Smooth muscle cell (in vitro differentiated cells): ENCODE data around the gene GYG1. TPM values are rescaled to one million over a fixed set of nuclear protein-coding genes. Genes with fewer than 3 reads are reported as not detected.

ENCODE experiments used
- DNase-seq: peaks from one replicate; lab custom pipeline; 2025; ENCODE audit not compliant: unreplicated experiment; lab: John Stamatoyannopoulos, UW
- H2AFZ ChIP-seq: fragments of 200-600 bp; sonication (generic); 2 replicates; pipeline ENCODE4 v1.6.0; 2016; ENCODE audit warnings: antibody characterized with exemption, low read depth, mild to moderate bottlenecking
- H3F3A ChIP-seq: fragments of 200-600 bp; sonication (generic); 2 replicates; pipeline ENCODE4 v1.6.0; 2017; ENCODE audit warnings: antibody characterized with exemption, low read depth
- H3K27ac ChIP-seq: fragments of 200-600 bp; sonication (generic); 2 replicates; pipeline ENCODE4 v1.5.1; 2016; ENCODE audit warnings: low read depth, mild to moderate bottlenecking
- H3K27me3 ChIP-seq: fragments of 200-600 bp; sonication (generic); 2 replicates; pipeline ENCODE4 v1.6.1; 2016; ENCODE audit warnings: low read depth, mild to moderate bottlenecking
- H3K36me3 ChIP-seq: fragments of 200-600 bp; sonication (generic); 2 replicates; pipeline ENCODE4 v1.5.1; 2016; ENCODE audit warnings: low read depth
- H3K4me1 ChIP-seq: fragments of 200-600 bp; sonication (generic); 2 replicates; pipeline ENCODE4 v1.5.1; 2016; ENCODE audit warnings: low read depth
- H3K4me2 ChIP-seq: fragments of 200-600 bp; sonication (generic); 2 replicates; pipeline ENCODE4 v1.6.0; 2016; ENCODE audit warnings: mild to moderate bottlenecking
- H3K4me3 ChIP-seq: fragments of 200-600 bp; sonication (generic); 2 replicates; pipeline ENCODE4 v1.5.1; 2016; ENCODE audit warnings: mild to moderate bottlenecking
- H3K79me2 ChIP-seq: fragments of 200-600 bp; sonication (generic); 2 replicates; pipeline ENCODE4 v1.6.0; 2016; ENCODE audit warnings: low read depth, mild to moderate bottlenecking
- H3K9ac ChIP-seq: fragments of 200-600 bp; sonication (generic); 2 replicates; pipeline ENCODE4 v1.6.0; 2016; ENCODE audit warnings: low read depth
- H3K9me3 ChIP-seq: fragments of 200-600 bp; sonication (generic); replicated peaks from 2 replicates; pipeline ENCODE4 v1.5.1; 2016; ENCODE audit warnings: low read depth
- H4K20me1 ChIP-seq: fragments of 200-600 bp; sonication (generic); 2 replicates; pipeline ENCODE4 v1.6.0; 2016; ENCODE audit warnings: low read depth
- CTCF ChIP-seq: fragments of 200-600 bp; sonication (generic); IDR thresholded peaks from 2 replicates; pipeline ENCODE4 v1.5.1; 2017; ENCODE audit warnings: borderline replicate concordance, mild to moderate bottlenecking, antibody characterized with exemption; ENCODE audit not compliant: insufficient read depth, poor library complexity, severe bottlenecking
- WGBS: methylation state at CpG from one replicate; pipeline ENCODE4 v1.1.7; 2016; ENCODE audit warnings: low lambda C conversion rate; 5-methylcytosine and 5-hydroxymethylcytosine counted together
- polyA plus RNA-seq: library from polyadenylated mRNA; unstranded; fragments of >200 nt; fragmentation: Nextera tagmentation; extraction: Ambion mirVana; gene quantifications from 2 replicates; pipeline ENCODE4 v1.2.1, GENCODE V29; 2016
- total RNA-seq: library from RNA; depleted of rRNA; stranded (reverse); fragments of >200 nt; gene quantifications from 2 replicates; pipeline ENCODE4 v1.2.3, GENCODE V29; 2014

GYG1 gene
- 23.4 and 29.8 TPM in 2 replicates for total RNA-seq
- 13.6 and 15.8 TPM in 2 replicates for polyA plus RNA-seq

DNA sequence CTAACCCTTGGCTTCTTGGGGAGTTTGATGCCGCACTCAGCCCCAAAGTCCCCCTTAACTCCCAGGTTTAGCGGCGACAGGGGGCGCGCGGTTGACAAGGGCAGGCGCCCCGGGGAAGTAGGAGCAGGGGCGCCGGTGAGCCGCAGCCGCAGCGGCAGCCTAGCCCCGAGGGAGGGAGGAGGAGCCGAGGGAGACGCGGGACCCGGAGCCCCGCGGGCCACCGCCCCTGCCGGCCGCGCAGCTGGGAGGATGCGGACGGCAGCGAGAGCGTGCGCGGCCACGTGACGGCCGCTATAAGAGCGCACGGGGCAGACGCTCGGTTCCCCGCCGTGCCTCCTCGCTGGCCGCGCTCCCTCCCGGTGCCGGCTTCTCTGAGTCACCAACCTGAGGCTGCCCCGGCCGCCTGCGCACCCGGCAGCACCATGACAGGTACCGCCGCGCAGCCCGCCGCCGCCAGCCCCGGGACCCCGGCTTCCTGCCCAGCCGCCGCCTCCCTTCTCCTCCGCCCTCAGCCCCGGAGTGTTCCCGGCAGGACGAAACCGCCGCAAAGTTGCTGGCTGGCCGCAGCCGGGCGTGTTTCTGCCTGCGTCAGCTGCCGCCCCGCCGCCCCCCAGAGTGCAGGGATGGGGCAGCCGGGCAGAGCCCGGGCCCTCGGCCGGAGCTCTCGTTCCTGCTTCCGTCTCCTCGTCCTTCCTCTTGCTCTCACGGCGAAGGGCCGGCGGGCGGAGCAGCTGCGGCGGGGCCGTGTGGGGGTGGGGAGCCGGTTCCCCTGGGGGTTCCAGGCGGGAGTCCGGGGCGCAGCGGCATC lies at the start of gene GYG1:
GYG1 (plus strand) TSS at position 322 of the 808 bp plus-strand sequence; CDS start at position 423, 101 bp downstream.
- Histone ChIP-seq H3K27ac (peak within 1 kb of the TSS; percentile 54), H3K79me2 (no peaks in the 10 kb centered on the region), H4K20me1 (no peaks in the 10 kb centered on the region), H3K9ac (peak within 1 kb of the TSS; percentile 79), H3K4me3 (peak within 1 kb of the TSS; percentile 73), H3K27me3 (no peaks in the 10 kb centered on the region), H3K9me3 (no peaks in the 10 kb centered on the region), H2AFZ (peak within 1 kb of the TSS; percentile 77), H3F3A (no peaks in the 10 kb centered on the region), H3K36me3 (no peaks in the 10 kb centered on the region), H3K4me2 (peak within 1 kb of the TSS; percentile 96), H3K4me1 (no peaks in the 10 kb centered on the region)
- under 1% methylated on average over 34 of the region's 91 CpGs for WGBS
- peak; percentile 9 for TF ChIP-seq CTCF
- peak; percentile 41 for DNase-seq

DNA sequence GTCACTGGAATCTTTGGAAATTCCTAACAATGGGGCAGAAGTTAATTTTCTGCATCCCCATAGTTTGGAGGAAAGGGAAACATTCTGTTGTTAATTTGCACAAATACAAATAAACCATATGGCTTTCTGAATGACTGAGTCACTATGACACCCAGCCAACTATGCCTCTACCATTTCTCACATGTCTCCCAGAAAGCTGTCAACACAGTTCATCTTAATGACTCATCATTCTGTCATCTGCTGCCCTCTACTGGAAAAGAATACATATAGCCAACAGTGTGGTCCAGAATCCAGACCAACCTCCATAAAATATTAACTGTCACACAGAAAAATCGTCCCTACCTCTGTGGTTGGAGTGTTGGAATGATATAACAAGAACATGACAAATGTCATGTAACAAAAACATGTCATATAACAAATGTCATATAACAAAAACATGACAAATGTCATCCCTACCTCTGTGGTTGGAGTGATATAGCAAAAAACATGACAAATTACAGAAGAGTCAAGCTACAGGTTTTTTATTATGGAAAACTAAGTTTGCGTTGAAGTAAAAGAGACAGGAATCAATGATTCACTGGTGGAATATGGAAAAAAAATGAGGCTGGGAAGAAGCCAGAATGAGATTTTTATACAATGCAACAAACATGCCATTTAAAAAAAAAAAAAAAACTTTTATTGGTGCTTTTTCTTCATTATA lies 47.7 kb upstream of the GYG1 start:
- TF ChIP-seq CTCF, result peak; percentile 78
- no peaks in the 10 kb centered on the region for H3K4me1 ChIP-seq
- H4K20me1 ChIP-seq, result no peaks in the 10 kb centered on the region
- no peaks in the 10 kb centered on the region for H3K27me3 ChIP-seq
- no peaks in the 10 kb centered on the region for H3K9me3 ChIP-seq
- no peak overlapping the region for H2AFZ ChIP-seq
- H3K27ac ChIP-seq, result no peak overlapping the region
- no peak overlapping the region for H3K4me2 ChIP-seq
- no peak overlapping the region for H3K9ac ChIP-seq
- 47% methylated on average over 2 of the region's 2 CpGs for WGBS
- H3F3A ChIP-seq, result no peaks in the 10 kb centered on the region
- no peaks in the 10 kb centered on the region for H3K79me2 ChIP-seq
- H3K36me3 ChIP-seq, result no peaks in the 10 kb centered on the region
- H3K4me3 ChIP-seq, result no peak overlapping the region
- no peak for DNase-seq

GRCh38 chr3:148945116-148945515 lies 46.2 kb upstream of the GYG1 start:
- no peak for DNase-seq

More at GRCh38 chr3:148945116-148945515, 46.2 kb upstream of the GYG1 start:
- 90% methylated on average over 2 of the region's 2 CpGs for WGBS
- Histone ChIP-seq H3K9ac (no peak overlapping the region), H3K27me3 (no peaks in the 10 kb centered on the region), H2AFZ (no peak overlapping the region), H3K79me2 (no peaks in the 10 kb centered on the region), H3F3A (no peaks in the 10 kb centered on the region), H3K4me1 (no peaks in the 10 kb centered on the region), H3K27ac (no peak overlapping the region), H4K20me1 (no peaks in the 10 kb centered on the region), H3K36me3 (no peaks in the 10 kb centered on the region), H3K9me3 (no peaks in the 10 kb centered on the region), H3K4me2 (no peak overlapping the region), H3K4me3 (no peak overlapping the region)
- TF ChIP-seq CTCF, result no peak
